Measurements from ENCODE around the gene GARIN5B. TPM values are rescaled to one million over a fixed set of nuclear protein-coding genes. Genes with fewer than 3 reads are reported as not detected.

GARIN5B gene
- total and polyA plus RNA-seq, 4 experiments from 2014 or later, result not detected

DNA sequence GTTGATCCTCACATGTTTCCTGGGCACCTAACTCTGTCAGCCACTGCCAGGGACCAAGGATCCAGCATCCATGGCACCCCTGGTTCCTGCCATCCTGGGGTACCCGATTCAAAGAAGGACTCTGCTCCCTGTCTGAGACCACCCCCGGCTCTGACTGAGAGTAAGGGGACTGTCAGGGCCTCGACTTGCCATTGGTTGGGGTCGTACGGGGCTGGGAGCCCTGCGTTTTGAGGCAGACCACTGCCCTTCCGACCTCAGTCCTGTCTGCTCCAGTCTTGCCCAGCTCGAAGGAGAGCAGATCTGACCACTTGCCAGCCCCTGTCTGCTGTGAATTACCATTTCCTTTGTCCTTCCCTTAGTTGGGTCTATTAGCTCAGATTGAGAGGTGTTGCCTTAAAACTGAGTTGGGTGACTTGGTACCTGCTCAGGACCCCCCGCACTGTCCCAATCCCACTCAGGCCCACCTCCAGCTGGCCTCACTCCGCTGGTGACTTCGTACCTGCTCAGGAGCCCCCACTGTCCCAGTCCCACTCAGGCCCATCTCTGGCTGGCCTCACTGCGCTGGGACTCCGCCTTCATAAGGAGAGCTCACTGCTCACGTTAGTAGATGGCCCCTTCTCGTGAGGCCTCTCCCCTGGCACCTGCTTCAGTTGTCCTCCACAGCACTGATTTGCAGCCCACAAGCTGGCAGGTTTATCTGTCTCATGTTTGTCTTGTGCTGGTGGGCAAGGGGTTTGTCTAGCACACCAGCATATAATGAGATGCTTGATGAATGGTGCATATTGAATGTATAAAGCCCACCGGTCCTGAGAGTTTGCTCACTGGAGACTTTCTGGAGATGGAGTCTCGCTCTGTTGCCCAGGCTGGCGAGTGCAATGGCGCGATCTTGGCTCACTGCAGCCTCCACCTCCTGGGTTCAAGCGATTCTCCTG is 26.6 kb upstream of the GARIN5B start:
- H3K27me3 ChIP-seq (ENCODE audit: insufficient read depth, low read length), result no peaks in the 10 kb centered on the region
- CTCF ChIA-PET (ENCODE audit: partially characterized antibody), result no interaction called here
- H3K36me3 ChIP-seq (ENCODE audit: insufficient read depth, low read length), result peaks cover 44% of the 10 kb centered on the region
- intact Hi-C loops (cut with micrococcal nuclease), result loop anchor here (10.0 kb wide), 1 partner anchor 235 kb away; the partner anchor contains the start of gene ZNF784
- Mint-ChIP-seq H3K36me3 (peaks cover 21 to 67% of the 10 kb centered on the region in 2 donors), H3K27ac (peak overlapping the region; percentile 39 to 98 (median 48)), H3K9me3 (peaks cover 0 to 9% (median 0%) of the 10 kb centered on the region in 8 donors), H3K27me3 (no peaks in the 10 kb centered on the region), H3K4me3 (peak overlapping the region in 4 of 8 donors; percentile 34 to 73 (median 39)), H3K4me1 (peaks cover 27 to 67% (median 49%) of the 10 kb centered on the region in 4 donors)
- H3K27ac ChIP-seq (ENCODE audit: low read depth, low read length), result peak overlapping the region; percentile 38
- H3K9me3 ChIP-seq (ENCODE audit: control insufficient read depth in 1 of 2, low read length in 2 of 2), result no peaks in the 10 kb centered on the region
- POLR2A ChIA-PET (ENCODE audit: partially characterized antibody), result interaction anchor here (1.0 to 12.9 kb wide), 7 partner anchors 10 to 116 kb away, joined by 3 to 247 read pairs (median 4); partner anchors contain the start of genes ISOC2, KMT5C and UBE2S
- DNase-seq, result peak in 1 of 5 donors; percentile 9
- H3K4me1 ChIP-seq (ENCODE audit: insufficient read depth, low read length), result peaks cover 50% of the 10 kb centered on the region
- no peak overlapping the region for H3K4me3 ChIP-seq (ENCODE audit: low read length in 2 of 2)

- peaks cover 61% of the 10 kb centered on the region for H3K4me1 ChIP-seq (ENCODE audit: insufficient read depth, low read length)
- H3K27me3 ChIP-seq (ENCODE audit: insufficient read depth, low read length), result no peaks in the 10 kb centered on the region
- no peaks in the 10 kb centered on the region for H3K9me3 ChIP-seq (ENCODE audit: control insufficient read depth in 1 of 2, low read length in 2 of 2)
- peak overlapping the region; percentile 22 to 100 (median 99) for H3K27ac Mint-ChIP-seq
- ChIA-PET POLR2A (ENCODE audit: partially characterized antibody) (interaction anchor here (1.4 to 12.9 kb wide), 7 partner anchors 9 to 74 kb away, joined by 3 to 247 read pairs (median 6); partner anchors contain the start of genes ISOC2, KMT5C and UBE2S), CTCF (ENCODE audit: partially characterized antibody) (interaction anchor here (1.1 to 2.7 kb wide), 2 partner anchors 86 to 96 kb away, joined by 4 to 9 read pairs; no protein-coding TSS in a partner anchor)
- H3K36me3 ChIP-seq (ENCODE audit: insufficient read depth, low read length), result peaks cover 44% of the 10 kb centered on the region
- DNase-seq, result peak in 1 of 5 donors; percentile 36
- peak overlapping the region; percentile 94 for H3K27ac ChIP-seq (ENCODE audit: low read depth, low read length)
- peaks cover 21 to 62% of the 10 kb centered on the region in 2 donors for H3K36me3 Mint-ChIP-seq
- H3K9me3 Mint-ChIP-seq, result peaks cover 0 to 9% (median 0%) of the 10 kb centered on the region in 8 donors
- peaks cover 31 to 78% (median 58%) of the 10 kb centered on the region in 4 donors for H3K4me1 Mint-ChIP-seq
- no peaks in the 10 kb centered on the region for H3K27me3 Mint-ChIP-seq
- H3K4me3 Mint-ChIP-seq, result peak overlapping the region; percentile 99 to 100 (median 100)
- peak overlapping the region in 1 of 2 donors; percentile 88 for H3K4me3 ChIP-seq (ENCODE audit: low read length in 2 of 2)
- intact Hi-C loops (cut with micrococcal nuclease), result loop anchor here (10.0 kb wide), 1 partner anchor 237 kb away; the partner anchor contains the start of gene ZNF784
Observed at GRCh38 chr19:55387736-55388497, 24.9 kb upstream of the GARIN5B start.

GRCh38 chr19:55386493-55386971 is 23.5 kb upstream of the GARIN5B start:
- Histone ChIP-seq H3K9me3 (ENCODE audit: control insufficient read depth in 1 of 2, low read length in 2 of 2) (no peaks in the 10 kb centered on the region), H3K4me3 (ENCODE audit: low read length in 2 of 2) (peak overlapping the region; percentile 85 to 88), H3K36me3 (ENCODE audit: insufficient read depth, low read length) (peaks cover 42% of the 10 kb centered on the region), H3K4me1 (ENCODE audit: insufficient read depth, low read length) (peaks cover 68% of the 10 kb centered on the region), H3K27me3 (ENCODE audit: insufficient read depth, low read length) (no peaks in the 10 kb centered on the region), H3K27ac (ENCODE audit: low read depth, low read length) (peak overlapping the region; percentile 94)
- H3K27ac Mint-ChIP-seq, result peak overlapping the region; percentile 98 to 100 (median 99)
- peaks cover 0 to 9% (median 0%) of the 10 kb centered on the region in 8 donors for H3K9me3 Mint-ChIP-seq
- CTCF ChIA-PET (ENCODE audit: partially characterized antibody), result interaction anchor here (2.7 kb wide), 1 partner anchor 84 kb away, joined by 9 read pairs; no protein-coding TSS in a partner anchor
- POLR2A ChIA-PET (ENCODE audit: partially characterized antibody), result interaction anchor here (0.9 to 12.9 kb wide), 10 partner anchors 10 to 132 kb away, joined by 3 to 247 read pairs (median 4); partner anchors contain the start of genes ISOC2, KMT5C, UBE2S and ZNF628
- H3K36me3 Mint-ChIP-seq, result peaks cover 21 to 54% of the 10 kb centered on the region in 2 donors
- H3K27me3 Mint-ChIP-seq, result no peaks in the 10 kb centered on the region
- peaks cover 37 to 89% (median 66%) of the 10 kb centered on the region in 4 donors for H3K4me1 Mint-ChIP-seq
- no peak for DNase-seq
- intact Hi-C loops (cut with micrococcal nuclease), result loop anchor here (10.0 kb wide), 1 partner anchor 238 kb away; the partner anchor contains the start of gene ZNF784
- H3K4me3 Mint-ChIP-seq, result peak overlapping the region; percentile 99 to 100 (median 100)

- H3K9me3 ChIP-seq (ENCODE audit: control insufficient read depth in 1 of 2, low read length in 2 of 2), result no peaks in the 10 kb centered on the region
- no peaks in the 10 kb centered on the region for H3K27me3 ChIP-seq (ENCODE audit: insufficient read depth, low read length)
- H3K36me3 ChIP-seq (ENCODE audit: insufficient read depth, low read length), result peaks cover 35% of the 10 kb centered on the region
- CTCF ChIA-PET (ENCODE audit: partially characterized antibody), result interaction anchor here (2.7 kb wide), 1 partner anchor 84 kb away, joined by 9 read pairs; no protein-coding TSS in a partner anchor
- POLR2A ChIA-PET (ENCODE audit: partially characterized antibody), result interaction anchor here (0.9 to 12.9 kb wide), 6 partner anchors 20 to 130 kb away, joined by 3 to 247 read pairs (median 5); partner anchors contain the start of genes KMT5C, UBE2S and ZNF628
- peak within 1 kb of the TSS; percentile 94 for H3K27ac ChIP-seq (ENCODE audit: low read depth, low read length)
- H3K4me1 Mint-ChIP-seq, result peaks cover 39 to 88% (median 63%) of the 10 kb centered on the region in 4 donors
- H3K27me3 Mint-ChIP-seq, result no peaks in the 10 kb centered on the region
- peak; percentile 98 to 100 (median 99) for DNase-seq
- peaks cover 68% of the 10 kb centered on the region for H3K4me1 ChIP-seq (ENCODE audit: insufficient read depth, low read length)
- peak within 1 kb of the TSS; percentile 85 to 88 for H3K4me3 ChIP-seq (ENCODE audit: low read length in 2 of 2)
- peak within 1 kb of the TSS; percentile 98 to 100 (median 99) for H3K27ac Mint-ChIP-seq
- peak within 1 kb of the TSS; percentile 99 to 100 (median 100) for H3K4me3 Mint-ChIP-seq
- intact Hi-C loops (cut with micrococcal nuclease), result loop anchor here (1.0 to 10.0 kb wide), 8 partner anchors 22 to 239 kb away; partner anchors contain the start of genes HSPBP1, KMT5C, PPP6R1 and ZNF784
- peaks cover 21 to 54% of the 10 kb centered on the region in 2 donors for H3K36me3 Mint-ChIP-seq
- H3K9me3 Mint-ChIP-seq, result peaks cover 0 to 9% (median 0%) of the 10 kb centered on the region in 8 donors
Observed at GRCh38 chr19:55385724-55386492, 22.8 kb upstream of the GARIN5B start, which contains the start of gene RPL28. Gene RPL28, plus strand, starts transcription at chr19:55385932. Its CDS starts 426 bp downstream, at chr19:55386358.

DNA sequence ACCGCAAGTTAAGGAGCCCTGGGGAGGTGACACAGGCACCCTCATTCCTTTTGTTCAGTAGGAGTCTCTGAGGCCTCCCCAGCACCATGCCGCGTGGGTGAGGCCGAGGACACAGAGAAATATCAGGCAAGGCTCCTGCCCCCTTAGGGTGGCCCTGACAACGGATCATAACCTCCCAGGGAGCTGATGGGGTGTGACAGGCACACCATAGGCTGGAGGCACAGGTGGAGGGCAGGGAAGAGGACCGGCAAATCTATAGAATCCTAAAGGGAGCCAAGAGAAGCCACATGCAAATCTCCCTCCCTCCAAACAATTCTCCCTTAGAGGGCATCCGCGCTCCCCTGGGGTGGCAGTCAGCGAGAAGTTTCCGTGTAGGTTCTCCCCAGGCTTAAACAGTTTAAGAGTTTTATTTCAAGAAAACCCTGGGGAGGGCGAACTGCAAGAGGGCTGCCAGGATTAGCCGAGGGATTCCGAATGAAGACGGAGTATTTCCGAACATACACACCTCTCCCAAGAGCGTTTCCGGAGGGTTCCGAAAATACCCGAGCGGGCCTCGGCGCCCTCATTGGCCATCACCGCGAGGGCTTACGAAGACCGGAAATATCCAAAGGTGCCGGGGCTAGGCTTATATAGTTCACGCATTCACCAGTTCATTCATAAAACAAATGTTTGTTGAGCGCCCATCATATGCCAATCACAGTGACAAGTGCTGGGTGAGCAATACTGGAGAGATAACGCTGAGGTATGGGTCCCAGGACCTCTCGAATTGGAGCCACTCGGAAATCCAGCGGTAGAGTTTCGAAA is 22.1 kb upstream of the GARIN5B start:
- intact Hi-C loops (cut with micrococcal nuclease), result loop anchor here (1.0 to 10.0 kb wide), 8 partner anchors 23 to 240 kb away; partner anchors contain the start of genes HSPBP1, KMT5C, PPP6R1 and ZNF784
- Histone ChIP-seq H3K4me3 (ENCODE audit: low read length in 2 of 2) (peak overlapping the region; percentile 49 to 88), H3K4me1 (ENCODE audit: insufficient read depth, low read length) (peaks cover 60% of the 10 kb centered on the region), H3K27me3 (ENCODE audit: insufficient read depth, low read length) (no peaks in the 10 kb centered on the region), H3K27ac (ENCODE audit: low read depth, low read length) (peak overlapping the region; percentile 94), H3K36me3 (ENCODE audit: insufficient read depth, low read length) (peaks cover 28% of the 10 kb centered on the region), H3K9me3 (ENCODE audit: control insufficient read depth in 1 of 2, low read length in 2 of 2) (no peaks in the 10 kb centered on the region)
- peaks cover 36 to 82% (median 59%) of the 10 kb centered on the region in 4 donors for H3K4me1 Mint-ChIP-seq
- peak overlapping the region; percentile 98 to 100 (median 99) for H3K27ac Mint-ChIP-seq
- H3K4me3 Mint-ChIP-seq, result peak overlapping the region; percentile 99 to 100 (median 100)
- POLR2A ChIA-PET (ENCODE audit: partially characterized antibody), result interaction anchor here (0.9 to 12.9 kb wide), 22 partner anchors 8 to 269 kb away, joined by 3 to 247 read pairs (median 5); partner anchors contain the start of genes HSPBP1, KMT5C, PPP1R12C and PPP6R1
- DNase-seq, result peak; percentile 96 to 98 (median 96)
- H3K9me3 Mint-ChIP-seq, result peaks cover 0 to 9% (median 0%) of the 10 kb centered on the region in 8 donors
- no peaks in the 10 kb centered on the region for H3K27me3 Mint-ChIP-seq
- peaks cover 21 to 48% of the 10 kb centered on the region in 2 donors for H3K36me3 Mint-ChIP-seq
- CTCF ChIA-PET (ENCODE audit: partially characterized antibody), result interaction anchor here (1.0 to 3.0 kb wide), 11 partner anchors 24 to 248 kb away, joined by 3 to 31 read pairs (median 5); partner anchors contain the start of genes KMT5C and PPP6R1

Data from CD4-positive, alpha-beta memory T cell (primary cell).